ENCODE data around the gene PLD4.

PLD4 gene

GRCh38 chr14:104927432-104927816, 2.7 kb downstream of the PLD4 start:
- no peak overlapping the region for H3K9ac ChIP-seq (ENCODE audit: low read length)
- H3K9me3 ChIP-seq (ENCODE audit: control insufficient read depth, low read depth, low read length): no peaks in the 10 kb centered on the region
- peaks cover 27% of the 10 kb centered on the region for H3K27me3 ChIP-seq (ENCODE audit: control insufficient read depth, insufficient read depth, low read length)
- H3K4me3 ChIP-seq (ENCODE audit: low read length): no peak overlapping the region
- H3K4me1 ChIP-seq (ENCODE audit: control insufficient read depth, low read depth, low read length): peaks cover 3% of the 10 kb centered on the region
- H3K36me3 ChIP-seq (ENCODE audit: control insufficient read depth, low read depth, low read length): no peaks in the 10 kb centered on the region
- H3K27ac ChIP-seq (ENCODE audit: low read length): no peak overlapping the region

- H3K27ac ChIP-seq (ENCODE audit: low read length): no peak overlapping the region
- peaks cover 31% of the 10 kb centered on the region for H3K27me3 ChIP-seq (ENCODE audit: control insufficient read depth, insufficient read depth, low read length)
- no peaks in the 10 kb centered on the region for H3K9me3 ChIP-seq (ENCODE audit: control insufficient read depth, low read depth, low read length)
- H3K4me3 ChIP-seq (ENCODE audit: low read length): no peak overlapping the region
- no peak overlapping the region for H3K9ac ChIP-seq (ENCODE audit: low read length)
- H3K4me1 ChIP-seq (ENCODE audit: control insufficient read depth, low read depth, low read length): peaks cover 3% of the 10 kb centered on the region
- no peaks in the 10 kb centered on the region for H3K36me3 ChIP-seq (ENCODE audit: control insufficient read depth, low read depth, low read length)
Observed at GRCh38 chr14:104927901-104928300, 3.2 kb downstream of the PLD4 start.

- Histone ChIP-seq H3K27me3 (ENCODE audit: control insufficient read depth, insufficient read depth, low read length) (peaks cover 35% of the 10 kb centered on the region), H3K36me3 (ENCODE audit: control insufficient read depth, low read depth, low read length) (no peaks in the 10 kb centered on the region), H3K4me1 (ENCODE audit: control insufficient read depth, low read depth, low read length) (peaks cover 3% of the 10 kb centered on the region), H3K27ac (ENCODE audit: low read length) (no peak overlapping the region), H3K4me3 (ENCODE audit: low read length) (no peak overlapping the region), H3K9me3 (ENCODE audit: control insufficient read depth, low read depth, low read length) (no peaks in the 10 kb centered on the region), H3K9ac (ENCODE audit: low read length) (no peak overlapping the region)
Observed at GRCh38 chr14:104928391-104929133, 3.9 kb downstream of the PLD4 start.

GRCh38 chr14:104929268-104930230, 4.9 kb downstream of the PLD4 start:
- no peaks in the 10 kb centered on the region for H3K36me3 ChIP-seq (ENCODE audit: control insufficient read depth, low read depth, low read length)
- H3K27ac ChIP-seq (ENCODE audit: low read length): no peak overlapping the region
- H3K9ac ChIP-seq (ENCODE audit: low read length): no peak overlapping the region
- no peaks in the 10 kb centered on the region for H3K9me3 ChIP-seq (ENCODE audit: control insufficient read depth, low read depth, low read length)
- peaks cover 42% of the 10 kb centered on the region for H3K27me3 ChIP-seq (ENCODE audit: control insufficient read depth, insufficient read depth, low read length)
- H3K4me1 ChIP-seq (ENCODE audit: control insufficient read depth, low read depth, low read length): peaks cover 3% of the 10 kb centered on the region
- H3K4me3 ChIP-seq (ENCODE audit: low read length): no peak overlapping the region

- Histone ChIP-seq H3K9me3 (ENCODE audit: control insufficient read depth, low read depth, low read length) (no peaks in the 10 kb centered on the region), H3K27me3 (ENCODE audit: control insufficient read depth, insufficient read depth, low read length) (peaks cover 53% of the 10 kb centered on the region), H3K4me1 (ENCODE audit: control insufficient read depth, low read depth, low read length) (peaks cover 3% of the 10 kb centered on the region), H3K9ac (ENCODE audit: low read length) (no peak overlapping the region), H3K36me3 (ENCODE audit: control insufficient read depth, low read depth, low read length) (no peaks in the 10 kb centered on the region), H3K4me3 (ENCODE audit: low read length) (no peak overlapping the region), H3K27ac (ENCODE audit: low read length) (no peak overlapping the region)
Observed at GRCh38 chr14:104930526-104931303, 6.0 kb downstream of the PLD4 start.

GRCh38 chr14:104931304-104931770, 6.7 kb downstream of the PLD4 start:
- Histone ChIP-seq H3K4me1 (ENCODE audit: control insufficient read depth, low read depth, low read length) (peaks cover 3% of the 10 kb centered on the region), H3K9ac (ENCODE audit: low read length) (no peak overlapping the region), H3K36me3 (ENCODE audit: control insufficient read depth, low read depth, low read length) (no peaks in the 10 kb centered on the region), H3K4me3 (ENCODE audit: low read length) (no peak overlapping the region), H3K9me3 (ENCODE audit: control insufficient read depth, low read depth, low read length) (no peaks in the 10 kb centered on the region), H3K27me3 (ENCODE audit: control insufficient read depth, insufficient read depth, low read length) (peaks cover 57% of the 10 kb centered on the region), H3K27ac (ENCODE audit: low read length) (no peak overlapping the region)

- Histone ChIP-seq H3K9me3 (ENCODE audit: control insufficient read depth, low read depth, low read length) (no peaks in the 10 kb centered on the region), H3K4me1 (ENCODE audit: control insufficient read depth, low read depth, low read length) (peaks cover 3% of the 10 kb centered on the region), H3K4me3 (ENCODE audit: low read length) (peak overlapping the region; percentile 47), H3K36me3 (ENCODE audit: control insufficient read depth, low read depth, low read length) (no peaks in the 10 kb centered on the region), H3K27ac (ENCODE audit: low read length) (no peak overlapping the region), H3K9ac (ENCODE audit: low read length) (no peak overlapping the region), H3K27me3 (ENCODE audit: control insufficient read depth, insufficient read depth, low read length) (peaks cover 64% of the 10 kb centered on the region)
Observed at GRCh38 chr14:104931771-104932675, 7.3 kb downstream of the PLD4 start.

- Histone ChIP-seq H3K4me1 (ENCODE audit: control insufficient read depth, low read depth, low read length) (peaks cover 3% of the 10 kb centered on the region), H3K36me3 (ENCODE audit: control insufficient read depth, low read depth, low read length) (no peaks in the 10 kb centered on the region), H3K27me3 (ENCODE audit: control insufficient read depth, insufficient read depth, low read length) (peaks cover 73% of the 10 kb centered on the region), H3K4me3 (ENCODE audit: low read length) (peak overlapping the region; percentile 47), H3K27ac (ENCODE audit: low read length) (no peak overlapping the region), H3K9ac (ENCODE audit: low read length) (no peak overlapping the region), H3K9me3 (ENCODE audit: control insufficient read depth, low read depth, low read length) (no peaks in the 10 kb centered on the region)
Observed at GRCh38 chr14:104932676-104933631, 8.3 kb downstream of the PLD4 start.

- H3K27me3 ChIP-seq (ENCODE audit: control insufficient read depth, insufficient read depth, low read length): peaks cover 84% of the 10 kb centered on the region
- H3K4me1 ChIP-seq (ENCODE audit: control insufficient read depth, low read depth, low read length): peaks cover 3% of the 10 kb centered on the region
- H3K9me3 ChIP-seq (ENCODE audit: control insufficient read depth, low read depth, low read length): no peaks in the 10 kb centered on the region
- H3K36me3 ChIP-seq (ENCODE audit: control insufficient read depth, low read depth, low read length): no peaks in the 10 kb centered on the region
- H3K27ac ChIP-seq (ENCODE audit: low read length): no peak overlapping the region
- no peak overlapping the region for H3K9ac ChIP-seq (ENCODE audit: low read length)
- peak overlapping the region; percentile 30 for H3K4me3 ChIP-seq (ENCODE audit: low read length)
Observed at GRCh38 chr14:104933746-104934733, 9.4 kb downstream of the PLD4 start.
